Thoracic aorta (tissue), 2 donors: ENCODE measurements around the gene MYO1F. TPM values are rescaled to one million over a fixed set of nuclear protein-coding genes. Genes with fewer than 3 reads are reported as not detected.

Experiments
- ATAC-seq: fragments of 150-250 bp; one replicate; pipeline ENCODE4 v1.8.0; 2017; ENCODE audit warnings: low read depth; ENCODE audit not compliant: insufficient number of reproducible peaks, low FRiP score
- DNase-seq: peaks from one replicate; pipeline ENCODE4 v3.0.0-alpha.2; 2020; ENCODE audit warnings: low spot score
- H3K27ac ChIP-seq, 2 donors: fragments of 200-600 bp; sonication (generic); 1 replicate in 1 of 2; 2 replicates in 1 of 2; pipeline ENCODE4 v1.5.1; 2016; ENCODE audit warnings: mild to moderate bottlenecking in 2 of 2, moderate library complexity in 2 of 2
- H3K27me3 ChIP-seq: fragments of 200-600 bp; sonication (generic); replicated peaks from 2 replicates; pipeline ENCODE4 v1.6.0; 2016; ENCODE audit warnings: mild to moderate bottlenecking; ENCODE audit not compliant: insufficient read depth
- H3K36me3 ChIP-seq: fragments of 200-600 bp; sonication (generic); one replicate; pipeline ENCODE4 v1.5.1; 2016
- H3K4me1 ChIP-seq, 2 donors: fragments of 200-600 bp; sonication (generic); 1 replicate in 1 of 2; 2 replicates in 1 of 2; pipeline versions ENCODE4 v1.5.1 to v1.6.0; 2016; ENCODE audit warnings: low read depth in 2 of 2, mild to moderate bottlenecking in 1 of 2; ENCODE audit not compliant: control insufficient read depth in 1 of 2
- H3K4me3 ChIP-seq: fragments of 200-600 bp; sonication (generic); 2 replicates; pipeline ENCODE4 v1.5.1; 2016; ENCODE audit warnings: mild to moderate bottlenecking
- H3K9me3 ChIP-seq: fragments of 200-600 bp; sonication (generic); 2 replicates; pipeline ENCODE4 v1.5.1; 2016
- CTCF ChIP-seq: fragments of 200-600 bp; sonication (generic); IDR thresholded peaks from one replicate; pipeline ENCODE4 v1.5.1; 2019; ENCODE audit warnings: antibody characterized with exemption
- total RNA-seq, 2 donors: library from RNA; depleted of rRNA; stranded (reverse); fragments of >200 nt; gene quantifications; one replicate each; pipeline versions ENCODE4 v1.1.0 to v1.2.3, GENCODE V29; 2016

MYO1F gene
- total RNA-seq, 2 donors from 2014 or later = 29.6 to 33.9 TPM

DNA sequence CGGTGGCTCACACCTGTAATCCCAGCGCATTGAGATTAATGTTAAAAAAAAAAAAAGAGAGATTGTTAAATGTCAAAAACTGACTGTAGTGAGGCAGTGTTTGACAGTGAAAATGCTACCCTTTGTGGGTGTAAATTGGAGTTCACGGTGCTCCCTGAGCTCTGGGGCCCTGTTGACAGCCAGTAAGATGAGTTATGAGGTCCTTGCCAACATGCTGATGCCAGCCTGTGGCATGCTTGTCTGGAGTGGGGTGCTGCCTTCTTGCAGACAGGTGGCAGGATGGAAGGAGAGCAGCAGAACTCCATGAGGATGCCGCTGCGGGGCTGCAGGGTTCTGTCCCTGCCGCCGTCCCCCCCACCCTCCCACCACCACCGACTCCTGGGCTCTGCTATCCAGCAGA lies 100.7 kb downstream of the MYO1F start:
- H3K9me3 ChIP-seq = no peaks in the 10 kb centered on the region
- H3K36me3 ChIP-seq = peaks cover 25% of the 10 kb centered on the region
- ATAC-seq = no peak
- no peak for TF ChIP-seq CTCF
- H3K4me3 ChIP-seq = no peak overlapping the region
- no peak overlapping the region for H3K27ac ChIP-seq
- peaks cover 0 to 5% of the 10 kb centered on the region in 2 donors for H3K4me1 ChIP-seq
- H3K27me3 ChIP-seq = no peaks in the 10 kb centered on the region
- no peak for DNase-seq

DNA sequence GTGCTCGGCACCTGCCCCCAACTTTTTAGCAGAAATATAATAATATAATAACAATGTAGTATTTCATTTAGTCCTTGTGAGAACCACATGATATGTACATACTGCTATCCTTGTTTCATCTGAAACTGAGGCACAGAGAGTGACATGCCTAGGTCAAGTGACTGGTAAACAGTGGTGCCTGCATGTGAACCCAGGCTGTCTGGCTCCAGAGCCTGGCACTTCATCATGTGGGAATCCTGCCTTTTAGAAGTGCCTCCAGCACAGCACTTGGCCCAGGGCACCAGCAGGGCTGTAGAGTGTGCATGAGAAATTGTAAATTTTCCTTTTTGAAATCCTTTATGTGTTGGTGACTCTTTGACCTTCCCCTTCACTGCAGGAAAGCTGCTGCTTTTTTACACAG lies 102.2 kb downstream of the MYO1F start:
- no peaks in the 10 kb centered on the region for H3K9me3 ChIP-seq
- no peak overlapping the region for H3K27ac ChIP-seq
- ATAC-seq (no peak), DNase-seq (no peak)
- H3K27me3 ChIP-seq = no peaks in the 10 kb centered on the region
- no peak overlapping the region for H3K4me3 ChIP-seq
- TF ChIP-seq CTCF = no peak
- H3K4me1 ChIP-seq = peaks cover 0 to 5% of the 10 kb centered on the region in 2 donors
- H3K36me3 ChIP-seq = peaks cover 39% of the 10 kb centered on the region

GRCh38 chr19:8473648-8474476 lies 103.4 kb downstream of the MYO1F start:
- peaks cover 51% of the 10 kb centered on the region for H3K36me3 ChIP-seq
- no peak overlapping the region for H3K4me3 ChIP-seq
- no peaks in the 10 kb centered on the region for H3K9me3 ChIP-seq
- no peak for DNase-seq
- H3K4me1 ChIP-seq = peaks cover 0 to 5% of the 10 kb centered on the region in 2 donors
- no peaks in the 10 kb centered on the region for H3K27me3 ChIP-seq
- ATAC-seq = no peak
- H3K27ac ChIP-seq = no peak overlapping the region
- no peak for TF ChIP-seq CTCF

Other genes starting within 250 kb of the MYO1F start
- gene KANK3, start 234.2 kb downstream of the MYO1F start, total RNA-seq = 10 to 100 TPM; 10.0 to 13.0 TPM
- gene ANGPTL4, start 213.3 kb downstream of the MYO1F start, total RNA-seq = 10 to 100 TPM; 29.9 to 99.1 TPM
- 10 to 100 TPM; 53.4 to 69.3 TPM for gene RAB11B, start 187.1 kb downstream of the MYO1F start, total RNA-seq
- gene MARCHF2, start 164.1 kb downstream of the MYO1F start, total RNA-seq = 100 to 1,000 TPM; 165 to 294 TPM
- 100 to 1,000 TPM; 117 to 155 TPM for gene HNRNPM, start 132.5 kb downstream of the MYO1F start, total RNA-seq
- 1 to 10 TPM in 1 of 2 donors, under 1 TPM in 1; 0.28 to 1.2 TPM for gene PRAM1, start 74.8 kb downstream of the MYO1F start, total RNA-seq
- 10 to 100 TPM in 1 of 2 donors, 1 to 10 TPM in 1; 6.5 to 10.6 TPM for gene ZNF414, start 63.3 kb downstream of the MYO1F start, total RNA-seq
- 100 to 1,000 TPM; 164 to 214 TPM for gene ADAMTS10, start 33.3 kb upstream of the MYO1F start, total RNA-seq
- not detected for gene NFILZ, start 53.2 kb upstream of the MYO1F start, total RNA-seq
- not detected for gene ACTL9, start 121.4 kb upstream of the MYO1F start, total RNA-seq
- gene OR2Z1, start 144.2 kb upstream of the MYO1F start, total RNA-seq = not detected